CD4-positive, alpha-beta T cell (primary cell): ENCODE data around the gene NIF3L1. TPM values are rescaled to one million over a fixed set of nuclear protein-coding genes. Genes with fewer than 3 reads are reported as not detected.

ENCODE experiments used
- ATAC-seq: fragments of 200-7000 bp; cut with Tn5 transposase; one replicate; pipeline ENCODE4 v1.10.0; 2022; ENCODE audit warnings: mild to moderate bottlenecking; ENCODE audit not compliant: poor library complexity
- CTCF ChIA-PET: fragments of 350-600 bp; sonication (Branson Sonifier 250); formaldehyde crosslinking; loops from one replicate; lab custom pipeline; 2021; ENCODE audit warnings: antibody characterized with exemption, inconsistent platforms; lab: Charles Lee
- POLR2A ChIA-PET: fragments of 350-600 bp; sonication (Branson Sonifier 250); formaldehyde crosslinking; loops from one replicate; lab custom pipeline; 2021; ENCODE audit warnings: antibody characterized with exemption, inconsistent platforms; lab: Charles Lee
- DNase-seq, 14 experiments: peaks; one replicate each; pipeline ENCODE4 v3.0.0-alpha.2; 2013 to 2020; ENCODE audit warnings: mixed read lengths in 2 of 14
- H3K27ac ChIP-seq, 2 donors: one replicate each; pipeline versions ENCODE4 v1.5.1 to v1.7.0; 2013; ENCODE audit warnings: low read length in 2 of 2, low read depth in 1 of 2, mild to moderate bottlenecking in 1 of 2
- H3K27me3 ChIP-seq, 2 experiments: 1 replicate in 1 of 2; 2 replicates in 1 of 2; pipeline versions ENCODE4 v1.6.1 to v1.7.0; 2013; ENCODE audit warnings: low read length in 2 of 2, control low read depth in 1 of 2, mild to moderate bottlenecking in 1 of 2, moderate library complexity in 1 of 2; ENCODE audit not compliant: insufficient read depth in 2 of 2, control insufficient read depth in 1 of 2
- H3K36me3 ChIP-seq: one replicate; pipeline ENCODE4 v1.6.1; 2013; ENCODE audit warnings: low read length, control low read depth; ENCODE audit not compliant: insufficient read depth
- H3K4me1 ChIP-seq: one replicate; pipeline ENCODE4 v1.6.1; 2013; ENCODE audit warnings: low read length, control low read depth; ENCODE audit not compliant: insufficient read depth
- H3K4me3 ChIP-seq: one replicate; pipeline ENCODE4 v1.5.1; 2013; ENCODE audit warnings: mild to moderate bottlenecking, low read length, moderate library complexity
- H3K9me3 ChIP-seq, 2 experiments: 1 replicate in 1 of 2; 2 replicates in 1 of 2; pipeline versions ENCODE4 v1.6.1 to v1.7.0; 2013; ENCODE audit warnings: low read length in 2 of 2, mild to moderate bottlenecking in 2 of 2, control low read depth in 1 of 2, moderate library complexity in 1 of 2; ENCODE audit not compliant: control insufficient read depth in 1 of 2, insufficient read depth in 1 of 2
- H3K27ac Mint-ChIP-seq: one replicate; pipeline ENCODE4 v1.8.0; 2020; ENCODE audit warnings: mixed read lengths
- H3K27me3 Mint-ChIP-seq: one replicate; pipeline ENCODE4 v1.8.0; 2021; ENCODE audit warnings: mixed read lengths
- H3K36me3 Mint-ChIP-seq: one replicate; pipeline ENCODE4 v1.8.0; 2021; ENCODE audit warnings: low read depth, mixed read lengths
- H3K4me1 Mint-ChIP-seq: one replicate; pipeline ENCODE4 v1.8.0; 2021; ENCODE audit warnings: low read depth, mixed read lengths
- H3K4me3 Mint-ChIP-seq: one replicate; pipeline ENCODE4 v1.8.0; 2020; ENCODE audit warnings: mild to moderate bottlenecking, mixed read lengths
- H3K9me3 Mint-ChIP-seq: one replicate; pipeline ENCODE4 v1.8.0; 2020; ENCODE audit warnings: mixed read lengths
- CTCF ChIP-seq: fragments of 200-600 bp; IDR thresholded peaks from one replicate; pipeline ENCODE4 v1.8.0; 2022; ENCODE audit warnings: antibody characterized with exemption, mild to moderate bottlenecking
- intact Hi-C, 2 experiments: fragments of 100-400 bp; cut with DNase I in 1 of 2; cut with micrococcal nuclease in 1 of 2; formaldehyde crosslinking; loops; one replicate each; pipeline versions ENCODE4 v1.15.1 to v1.9.0; 2023 to 2025; cut with DNase I, micrococcal nuclease
- total RNA-seq, 174 experiments: library from RNA in 2 of 174; stranded (reverse) in 2 of 174; gene quantifications; one replicate each; pipeline ENCODE4 v1.2.3 and lab custom pipeline; 2021 to 2026

Gene NIF3L1
- total RNA-seq, 2 experiments from 2014 or later, result 6.1 to 6.7 TPM

GRCh38 chr2:200901459-200902072, 12.4 kb downstream of the NIF3L1 start:
- Mint-ChIP-seq H3K4me1 (peaks cover 6% of the 10 kb centered on the region), H3K27me3 (no peaks in the 10 kb centered on the region), H3K36me3 (peaks cover 75% of the 10 kb centered on the region), H3K9me3 (no peaks in the 10 kb centered on the region), H3K4me3 (no peak overlapping the region), H3K27ac (peak overlapping the region; percentile 21)
- intact Hi-C loops, result loop anchor here (1.0 to 10.0 kb wide), 13 partner anchors 12 to 1273 kb away; partner anchors contain the start of genes HYCC2 (in 1 of the 2), NIF3L1 (in 1 of the 2), PPIL3 (in 1 of the 2) and STRADB (in 1 of the 2)
- TF ChIP-seq CTCF, result peak; percentile 84
- CTCF ChIA-PET, result interaction anchor here (0.6 to 1.6 kb wide), 22 partner anchors 12 to 331 kb away, joined by 3 to 16 read pairs (median 4); partner anchors contain the start of genes CLK1, NIF3L1, ORC2 and PPIL3
- Histone ChIP-seq H3K36me3 (peaks cover 67% of the 10 kb centered on the region), H3K4me3 (no peak overlapping the region), H3K27me3 (no peaks in the 10 kb centered on the region), H3K9me3 (no peaks in the 10 kb centered on the region), H3K27ac (no peak overlapping the region), H3K4me1 (no peaks in the 10 kb centered on the region)
- POLR2A ChIA-PET, result interaction anchor here (0.6 to 1.6 kb wide), 11 partner anchors 12 to 550 kb away, joined by 3 to 16 read pairs (median 5); partner anchors contain the start of genes CFLAR, CLK1, NIF3L1 and ORC2
- DNase-seq (peak; percentile 42 to 91 (median 57)), ATAC-seq (peak; percentile 100)

DNA sequence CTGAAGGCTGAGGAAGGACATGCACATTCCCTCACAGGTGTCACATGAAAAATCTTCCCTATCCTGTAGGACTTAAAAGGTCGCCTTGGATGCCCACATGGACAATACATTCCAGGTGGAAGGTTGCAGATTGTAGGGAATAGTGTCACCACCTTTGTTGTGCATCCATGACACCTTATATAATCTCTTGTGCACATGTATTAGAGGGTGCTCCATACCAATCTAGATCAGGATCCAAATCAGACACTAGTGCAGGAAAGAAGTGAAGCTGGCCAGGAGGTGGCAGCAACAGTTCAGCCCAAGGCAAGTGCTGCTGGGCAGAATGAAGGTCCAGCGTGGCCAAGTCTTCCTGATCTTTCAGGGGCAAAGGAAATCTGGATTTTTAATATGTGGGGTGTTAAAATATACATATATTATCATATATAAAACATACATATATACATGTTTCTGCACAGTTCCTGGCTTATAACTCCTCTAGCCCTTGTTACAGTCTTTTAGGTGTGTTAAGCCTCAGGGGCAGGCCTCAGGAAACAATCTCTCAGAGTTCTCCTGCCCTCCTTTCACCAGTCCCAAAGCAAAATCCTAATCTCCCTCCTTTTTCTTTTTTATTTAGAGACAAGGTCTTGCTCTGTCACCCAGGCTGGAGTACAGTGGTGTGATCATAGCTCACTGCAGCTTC, 16.6 kb downstream of the NIF3L1 start:
- H3K4me3 ChIP-seq, result no peak overlapping the region
- no peaks in the 10 kb centered on the region for H3K27me3 ChIP-seq
- DNase-seq, result peak in 13 of 14 experiments; percentile 10 to 71 (median 29)
- Mint-ChIP-seq H3K9me3 (no peaks in the 10 kb centered on the region), H3K4me3 (no peak overlapping the region), H3K27me3 (no peaks in the 10 kb centered on the region), H3K36me3 (peaks cover 61% of the 10 kb centered on the region), H3K4me1 (peaks cover 6% of the 10 kb centered on the region), H3K27ac (peak overlapping the region; percentile 13)
- peak; percentile 66 for TF ChIP-seq CTCF
- H3K4me1 ChIP-seq, result no peaks in the 10 kb centered on the region
- ATAC-seq, result no peak
- ChIA-PET POLR2A (interaction anchor here (1.0 to 1.5 kb wide), 5 partner anchors 16 to 166 kb away, joined by 3 to 8 read pairs (median 3); partner anchors contain the start of genes CLK1, HYCC2, NDUFB3 and NIF3L1), CTCF (interaction anchor here (1.0 to 2.0 kb wide), 7 partner anchors 13 to 327 kb away, joined by 3 to 7 read pairs (median 5); no protein-coding TSS in a partner anchor)
- intact Hi-C loops, result loop anchor here (10.0 kb wide), 3 partner anchors 459 to 1269 kb away; partner anchors contain the start of genes STRADB (in 1 of the 2) and TRAK2 (in 1 of the 2)
- peaks cover 43% of the 10 kb centered on the region for H3K36me3 ChIP-seq
- H3K9me3 ChIP-seq, result no peaks in the 10 kb centered on the region
- no peak overlapping the region for H3K27ac ChIP-seq

GRCh38 chr2:200909958-200910357, 20.8 kb downstream of the NIF3L1 start:
- Histone ChIP-seq H3K27ac (no peak overlapping the region), H3K27me3 (no peaks in the 10 kb centered on the region), H3K4me1 (no peaks in the 10 kb centered on the region), H3K36me3 (peaks cover 61% of the 10 kb centered on the region), H3K9me3 (no peaks in the 10 kb centered on the region), H3K4me3 (no peak overlapping the region)
- DNase-seq (no peak), ATAC-seq (no peak)
- Mint-ChIP-seq H3K4me1 (no peaks in the 10 kb centered on the region), H3K4me3 (no peak overlapping the region), H3K9me3 (no peaks in the 10 kb centered on the region), H3K27ac (no peak overlapping the region), H3K27me3 (no peaks in the 10 kb centered on the region), H3K36me3 (peaks cover 66% of the 10 kb centered on the region)
- TF ChIP-seq CTCF, result no peak
- POLR2A ChIA-PET, result no interaction called here
- CTCF ChIA-PET, result interaction anchor here (0.6 to 0.9 kb wide), 2 partner anchors 235 to 322 kb away, joined by 3 to 4 read pairs; no protein-coding TSS in a partner anchor
- intact Hi-C loops, result loop anchor here (10.0 kb wide), 3 partner anchors 455 to 1265 kb away; partner anchors contain the start of genes STRADB (in 1 of the 2) and TRAK2 (in 1 of the 2)
